ENCODE measurements around the gene GOT2.

- no peak for TF ChIP-seq HDGF (IDR thresholded peaks at IDR 0.05; ENCODE audit: borderline replicate concordance)
- TF ChIP-seq L3MBTL2 (conservative IDR thresholded peaks at IDR 0.05): no peak
- TF ChIP-seq PKNOX1 (IDR thresholded peaks at IDR 0.05): no peak
- no peak for TF ChIP-seq BHLHE40 (IDR thresholded peaks at IDR 0.05; ENCODE audit: borderline replicate concordance)
- no peak for TF ChIP-seq NFRKB (IDR thresholded peaks at IDR 0.05)
- no peak for TF ChIP-seq SP1 (IDR thresholded peaks at IDR 0.05)
- no peak for TF ChIP-seq FOXM1 (IDR thresholded peaks at IDR 0.05; ENCODE audit: borderline replicate concordance)
- no peak for TF ChIP-seq TARDBP (IDR thresholded peaks at IDR 0.05)
These were observed 41.7 kb downstream of the GOT2 start for GRCh38 chr16:58692450-58692849.
